CD14-positive monocyte (primary cell): ENCODE measurements around the gene SNAI3. TPM values are rescaled to one million over a fixed set of nuclear protein-coding genes. Genes with fewer than 3 reads are reported as not detected.
A peak's percentile ranks its signal among the peaks of the same experiment; 100 is the strongest.

Experiments
- DNase-seq, 3 donors: peaks; one replicate each; pipeline ENCODE4 v3.0.0-alpha.2; 2011 to 2022
- H2AFZ ChIP-seq: 2 replicates; pipeline ENCODE4 v1.6.0; 2012; ENCODE audit warnings: mild to moderate bottlenecking, low read depth, low read length, inconsistent platforms; ENCODE audit not compliant: insufficient read depth, poor library complexity, severe bottlenecking
- H3K27ac ChIP-seq, 2 donors: 1 replicate in 1 of 2; 2 replicates in 1 of 2; pipeline ENCODE4 v1.5.1; 2012 to 2013; ENCODE audit warnings: low read length in 2 of 2, control low read depth in 1 of 2, inconsistent platforms in 1 of 2, low read depth in 1 of 2, mild to moderate bottlenecking in 1 of 2
- H3K27me3 ChIP-seq, 2 donors: one replicate each; pipeline versions ENCODE4 v1.6.0 to v1.6.1; 2011 to 2013; ENCODE audit warnings: low read length in 2 of 2; ENCODE audit not compliant: control insufficient read depth in 2 of 2, insufficient read depth in 2 of 2
- H3K36me3 ChIP-seq, 2 donors: replicated peaks in 1 of 2; 1 replicate in 1 of 2; 2 replicates in 1 of 2; pipeline versions ENCODE4 v1.5.1 to v1.6.1; 2012 to 2013; ENCODE audit warnings: low read length in 2 of 2, control low read depth in 1 of 2, inconsistent platforms in 1 of 2, mild to moderate bottlenecking in 1 of 2; ENCODE audit not compliant: insufficient read depth in 2 of 2, control insufficient read depth in 1 of 2
- H3K4me1 ChIP-seq, 2 donors: 1 replicate in 1 of 2; 2 replicates in 1 of 2; pipeline versions ENCODE4 v1.5.1 to v1.6.1; 2012 to 2013; ENCODE audit warnings: low read length in 2 of 2, control low read depth in 1 of 2, inconsistent platforms in 1 of 2, mild to moderate bottlenecking in 1 of 2, moderate library complexity in 1 of 2; ENCODE audit not compliant: insufficient read depth in 2 of 2, control insufficient read depth in 1 of 2
- H3K4me2 ChIP-seq: replicated peaks from 2 replicates; pipeline ENCODE3; 2012; ENCODE audit warnings: low read length, moderate library complexity, mild to moderate bottlenecking; ENCODE audit not compliant: poor library complexity, severe bottlenecking; ENCODE audit errors: extremely low read depth
- H3K4me3 ChIP-seq, 3 experiments: fragments of 200-600 bp in 1 of 3; sonication (generic) in 1 of 3; replicated peaks in 1 of 3; 1 replicate in 2 of 3; 2 replicates in 1 of 3; pipeline ENCODE4 v1.5.1; 2011 to 2013; ENCODE audit warnings: low read length in 3 of 3, mild to moderate bottlenecking in 3 of 3, control low read depth in 2 of 3, low read depth in 2 of 3, inconsistent platforms in 1 of 3, moderate library complexity in 1 of 3
- H3K79me2 ChIP-seq: 2 replicates; pipeline ENCODE4 v1.6.0; 2012; ENCODE audit warnings: mild to moderate bottlenecking, control low read depth, inconsistent platforms, low read length, moderate library complexity; ENCODE audit not compliant: insufficient read depth
- H3K9ac ChIP-seq: 2 replicates; pipeline ENCODE4 v1.6.0; 2017; ENCODE audit warnings: low read length, mild to moderate bottlenecking; ENCODE audit not compliant: insufficient read depth, poor library complexity, severe bottlenecking
- H3K9me3 ChIP-seq, 2 donors: replicated peaks in 1 of 2; 1 replicate in 1 of 2; 2 replicates in 1 of 2; pipeline versions ENCODE4 v1.5.1 to v1.6.1; 2012 to 2013; ENCODE audit warnings: low read length in 2 of 2, control low read depth in 1 of 2; ENCODE audit not compliant: control insufficient read depth in 1 of 2, insufficient read depth in 1 of 2
- H4K20me1 ChIP-seq: 2 replicates; pipeline ENCODE4 v1.6.0; 2012; ENCODE audit warnings: mild to moderate bottlenecking, low read length, control low read depth, moderate library complexity; ENCODE audit not compliant: insufficient read depth
- H3K27ac Mint-ChIP-seq, 7 donors: one replicate each; pipeline ENCODE4 v1.8.0; 2020; ENCODE audit warnings: mild to moderate bottlenecking in 7 of 7, mixed read lengths in 7 of 7, moderate library complexity in 6 of 7, inconsistent platforms in 2 of 7
- H3K27me3 Mint-ChIP-seq, 3 donors: one replicate each; pipeline ENCODE4 v1.8.0; 2021 to 2022; ENCODE audit warnings: low read depth in 3 of 3, mild to moderate bottlenecking in 3 of 3, mixed read lengths in 3 of 3, moderate library complexity in 3 of 3, inconsistent platforms in 1 of 3
- H3K36me3 Mint-ChIP-seq, 2 donors: one replicate each; pipeline ENCODE4 v1.8.0; 2020; ENCODE audit warnings: mixed read lengths in 2 of 2, inconsistent platforms in 1 of 2, mild to moderate bottlenecking in 1 of 2
- H3K4me1 Mint-ChIP-seq: one replicate; pipeline ENCODE4 v1.8.0; 2020; ENCODE audit warnings: mild to moderate bottlenecking, mixed read lengths
- H3K4me3 Mint-ChIP-seq, 2 donors: one replicate each; pipeline ENCODE4 v1.8.0; 2020; ENCODE audit warnings: mild to moderate bottlenecking in 2 of 2, mixed read lengths in 2 of 2, moderate library complexity in 1 of 2
- H3K9me3 Mint-ChIP-seq, 7 donors: one replicate each; pipeline ENCODE4 v1.8.0; 2020 to 2022; ENCODE audit warnings: mixed read lengths in 7 of 7, mild to moderate bottlenecking in 6 of 7, moderate library complexity in 6 of 7, inconsistent platforms in 2 of 7
- WGBS: methylation state at CpG from one replicate; pipeline ENCODE4 v1.1.5; 2013; ENCODE audit warnings: missing lambda C conversion rate; ENCODE audit not compliant: insufficient coverage; 5-methylcytosine and 5-hydroxymethylcytosine counted together
- intact Hi-C, 2 donors: fragments of 100-400 bp; cut with micrococcal nuclease; formaldehyde crosslinking; loops; one replicate each; pipeline versions ENCODE4 v1.15.0 to v1.15.1; 2023
- polyA plus RNA-seq, 3 donors: library from polyadenylated mRNA; depleted of rRNA in 1 of 3; unstranded in 2 of 3; stranded (reverse) in 1 of 3; fragments of 300-500 nt in 2 of 3; fragments of >200 nt in 1 of 3; fragmentation: Illumina TruSeq in 2 of 3; gene quantifications; 1 replicate in 2 of 3; 2 replicates in 1 of 3; pipeline ENCODE4 v1.2.3, GENCODE V29; 2012 to 2021
- TF ChIP-seq, protein P1 (sequence below): fragments of 200-600 bp; IDR thresholded peaks from one replicate; pipeline ENCODE4 v1.8.0; 2022; ENCODE audit warnings: antibody characterized with exemption, mild to moderate bottlenecking

The SNAI3 gene
- polyA plus RNA-seq, 3 donors, result 4.2 to 6.4 (median 5.3) TPM

DNA sequence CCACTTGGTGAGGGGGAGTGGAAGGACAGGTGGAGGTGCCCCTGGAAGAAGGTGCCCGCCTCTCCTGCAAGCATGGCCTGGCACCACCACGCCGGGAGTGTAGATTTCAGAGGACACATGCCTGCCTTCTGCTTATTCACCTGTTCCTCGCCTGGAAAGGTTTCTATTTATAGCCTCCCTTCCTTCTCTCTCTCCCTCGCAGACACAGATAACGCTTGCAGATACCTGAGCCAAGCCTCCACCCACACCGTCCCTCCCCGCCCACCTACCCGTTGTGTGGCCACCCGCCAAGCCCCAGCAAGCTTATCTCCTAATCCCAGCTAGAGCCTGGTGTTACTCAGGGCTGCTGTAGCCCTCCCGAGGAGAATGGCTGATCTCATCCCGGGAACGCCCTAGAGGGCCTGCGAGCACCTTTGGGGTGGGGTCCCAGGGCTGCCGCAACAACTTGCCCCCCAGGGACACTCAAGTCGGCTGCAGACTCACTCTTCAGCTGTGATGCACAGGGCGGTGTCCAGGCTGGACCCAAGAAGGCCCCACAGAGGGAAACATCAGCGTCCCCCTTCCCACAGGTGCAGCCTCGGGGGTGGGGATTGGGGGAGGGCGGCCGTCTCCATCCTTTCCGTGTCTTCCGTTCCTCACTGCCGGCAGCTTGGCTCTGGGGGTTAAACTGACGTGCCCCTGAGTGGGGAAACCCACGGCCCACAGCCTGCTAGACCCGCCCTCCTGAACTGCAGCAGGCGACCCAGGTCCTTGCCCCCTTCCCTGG is 1.9 kb upstream of the SNAI3 start:
- Histone ChIP-seq H3K9ac (no peak overlapping the region), H3K4me3 (no peak overlapping the region), H3K4me2 (no peak overlapping the region), H3K79me2 (peaks cover 18% of the 10 kb centered on the region), H2AFZ (no peak overlapping the region), H3K4me1 (peaks cover 64 to 69% of the 10 kb centered on the region in 2 donors), H3K9me3 (no peaks in the 10 kb centered on the region), H4K20me1 (peaks cover 4% of the 10 kb centered on the region), H3K27me3 (no peaks in the 10 kb centered on the region), H3K27ac (no peak overlapping the region), H3K36me3 (no peaks in the 10 kb centered on the region)
- H3K27me3 Mint-ChIP-seq, result peaks cover 13 to 19% (median 15%) of the 10 kb centered on the region in 3 donors
- H3K36me3 Mint-ChIP-seq, result peaks cover 6 to 8% of the 10 kb centered on the region in 2 donors
- WGBS, result 50% methylated on average over 19 of the region's 28 CpGs
- no peaks in the 10 kb centered on the region for H3K9me3 Mint-ChIP-seq
- TF ChIP-seq, protein P1, sequence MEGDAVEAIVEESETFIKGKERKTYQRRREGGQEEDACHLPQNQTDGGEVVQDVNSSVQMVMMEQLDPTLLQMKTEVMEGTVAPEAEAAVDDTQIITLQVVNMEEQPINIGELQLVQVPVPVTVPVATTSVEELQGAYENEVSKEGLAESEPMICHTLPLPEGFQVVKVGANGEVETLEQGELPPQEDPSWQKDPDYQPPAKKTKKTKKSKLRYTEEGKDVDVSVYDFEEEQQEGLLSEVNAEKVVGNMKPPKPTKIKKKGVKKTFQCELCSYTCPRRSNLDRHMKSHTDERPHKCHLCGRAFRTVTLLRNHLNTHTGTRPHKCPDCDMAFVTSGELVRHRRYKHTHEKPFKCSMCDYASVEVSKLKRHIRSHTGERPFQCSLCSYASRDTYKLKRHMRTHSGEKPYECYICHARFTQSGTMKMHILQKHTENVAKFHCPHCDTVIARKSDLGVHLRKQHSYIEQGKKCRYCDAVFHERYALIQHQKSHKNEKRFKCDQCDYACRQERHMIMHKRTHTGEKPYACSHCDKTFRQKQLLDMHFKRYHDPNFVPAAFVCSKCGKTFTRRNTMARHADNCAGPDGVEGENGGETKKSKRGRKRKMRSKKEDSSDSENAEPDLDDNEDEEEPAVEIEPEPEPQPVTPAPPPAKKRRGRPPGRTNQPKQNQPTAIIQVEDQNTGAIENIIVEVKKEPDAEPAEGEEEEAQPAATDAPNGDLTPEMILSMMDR, result no peak
- intact Hi-C loops, result loop anchor here (5.0 to 10.0 kb wide), 3 partner anchors 36 to 93 kb away; partner anchors contain the start of genes CYBA (in 1 of the 2) and IL17C (in 1 of the 2)
- DNase-seq, result no peak
- H3K27ac Mint-ChIP-seq, result peak overlapping the region in 1 of 7 donors; percentile 5
- peak overlapping the region in 1 of 2 donors; percentile 55 for H3K4me3 Mint-ChIP-seq
- peaks cover 59% of the 10 kb centered on the region for H3K4me1 Mint-ChIP-seq

DNA sequence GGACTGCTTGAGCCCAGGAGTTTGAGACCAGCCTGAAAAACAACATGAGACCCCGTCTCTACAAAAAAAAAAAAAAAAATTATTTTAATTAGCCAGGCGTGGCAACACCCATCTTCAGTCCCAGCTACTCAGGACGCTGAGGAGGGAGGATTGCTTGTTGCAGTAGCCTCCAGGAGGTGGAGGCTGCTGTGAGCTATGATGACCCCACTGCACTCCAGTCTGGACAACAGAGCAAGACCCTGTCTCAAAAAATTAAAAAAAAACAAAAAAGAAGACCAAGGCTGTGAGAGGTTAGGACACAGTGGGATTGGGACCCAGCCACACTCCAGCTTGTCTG is 1.3 kb upstream of the SNAI3 start:
- DNase-seq, result no peak
- no peaks in the 10 kb centered on the region for H3K9me3 Mint-ChIP-seq
- WGBS, result no CpG with 5 or more reads among the region's 3 CpGs
- no peak overlapping the region for H3K27ac ChIP-seq
- H3K4me1 Mint-ChIP-seq, result peaks cover 59% of the 10 kb centered on the region
- peaks cover 63 to 69% of the 10 kb centered on the region in 2 donors for H3K4me1 ChIP-seq
- H3K79me2 ChIP-seq, result peaks cover 18% of the 10 kb centered on the region
- no peaks in the 10 kb centered on the region for H3K9me3 ChIP-seq
- TF ChIP-seq, protein P1, result no peak
- no peaks in the 10 kb centered on the region for H3K27me3 ChIP-seq
- H3K4me3 ChIP-seq, result no peak overlapping the region
- peak overlapping the region in 1 of 2 donors; percentile 55 for H3K4me3 Mint-ChIP-seq
- intact Hi-C loops, result loop anchor here (2.0 to 10.0 kb wide), 5 partner anchors 13 to 93 kb away; partner anchors contain the start of genes CYBA (in 2 of the 2) and IL17C (in 1 of the 2)
- no peak overlapping the region for H3K9ac ChIP-seq
- H3K36me3 ChIP-seq, result no peaks in the 10 kb centered on the region
- H2AFZ ChIP-seq, result no peak overlapping the region
- H3K4me2 ChIP-seq, result no peak overlapping the region
- peaks cover 4% of the 10 kb centered on the region for H4K20me1 ChIP-seq
- H3K27ac Mint-ChIP-seq, result no peak overlapping the region
- peaks cover 6 to 8% of the 10 kb centered on the region in 2 donors for H3K36me3 Mint-ChIP-seq
- H3K27me3 Mint-ChIP-seq, result peaks cover 13 to 19% (median 15%) of the 10 kb centered on the region in 3 donors
